ENCODE measurements around the gene PROZ.

PROZ gene

GRCh38 chr13:113126265-113127150, 31.9 kb upstream of the PROZ start:
- H3K9ac ChIP-seq (ENCODE audit: low read depth in 1 of 2, low read length in 2 of 2), result no peak overlapping the region
- no peaks in the 10 kb centered on the region for H3K9me3 ChIP-seq (ENCODE audit: control insufficient read depth in 1 of 2, low read length in 2 of 2)
- no peaks in the 10 kb centered on the region for H3K36me3 ChIP-seq (ENCODE audit: control insufficient read depth in 1 of 2, insufficient read depth in 2 of 2, low read length in 2 of 2)
- no peaks in the 10 kb centered on the region for H3K27me3 ChIP-seq (ENCODE audit: control insufficient read depth in 1 of 2, insufficient read depth in 2 of 2, low read length in 2 of 2)
- H3K4me3 ChIP-seq (ENCODE audit: low read depth in 1 of 2, low read length in 2 of 2), result no peak overlapping the region
- peaks cover 9 to 10% of the 10 kb centered on the region in 2 donors for H3K4me1 ChIP-seq (ENCODE audit: control insufficient read depth in 1 of 2, insufficient read depth in 2 of 2, low read length in 2 of 2)
- no peak overlapping the region for H3K27ac ChIP-seq (ENCODE audit: low read depth, low read length)

- Histone ChIP-seq H3K36me3 (ENCODE audit: control insufficient read depth in 1 of 2, insufficient read depth in 2 of 2, low read length in 2 of 2) (no peaks in the 10 kb centered on the region), H3K4me3 (ENCODE audit: low read depth in 1 of 2, low read length in 2 of 2) (no peak overlapping the region), H3K4me1 (ENCODE audit: control insufficient read depth in 1 of 2, insufficient read depth in 2 of 2, low read length in 2 of 2) (no peaks in the 10 kb centered on the region), H3K27ac (ENCODE audit: low read depth, low read length) (no peak overlapping the region), H3K9ac (ENCODE audit: low read depth in 1 of 2, low read length in 2 of 2) (no peak overlapping the region), H3K27me3 (ENCODE audit: control insufficient read depth in 1 of 2, insufficient read depth in 2 of 2, low read length in 2 of 2) (peaks cover 0 to 5% of the 10 kb centered on the region in 2 donors), H3K9me3 (ENCODE audit: control insufficient read depth in 1 of 2, low read length in 2 of 2) (no peaks in the 10 kb centered on the region)
These were observed 29.0 kb upstream of the PROZ start for GRCh38 chr13:113129480-113129879.

GRCh38 chr13:113129921-113130750, 28.3 kb upstream of the PROZ start:
- Histone ChIP-seq H3K36me3 (ENCODE audit: control insufficient read depth in 1 of 2, insufficient read depth in 2 of 2, low read length in 2 of 2) (no peaks in the 10 kb centered on the region), H3K9me3 (ENCODE audit: control insufficient read depth in 1 of 2, low read length in 2 of 2) (no peaks in the 10 kb centered on the region), H3K27ac (ENCODE audit: low read depth, low read length) (no peak overlapping the region), H3K4me3 (ENCODE audit: low read depth in 1 of 2, low read length in 2 of 2) (peak overlapping the region in 1 of 2 donors; percentile 32), H3K27me3 (ENCODE audit: control insufficient read depth in 1 of 2, insufficient read depth in 2 of 2, low read length in 2 of 2) (peaks cover 0 to 5% of the 10 kb centered on the region in 2 donors), H3K4me1 (ENCODE audit: control insufficient read depth in 1 of 2, insufficient read depth in 2 of 2, low read length in 2 of 2) (no peaks in the 10 kb centered on the region), H3K9ac (ENCODE audit: low read depth in 1 of 2, low read length in 2 of 2) (no peak overlapping the region)

GRCh38 chr13:113135281-113135760, 23.1 kb upstream of the PROZ start:
- H3K27ac ChIP-seq (ENCODE audit: low read depth, low read length), result no peak overlapping the region
- no peaks in the 10 kb centered on the region for H3K9me3 ChIP-seq (ENCODE audit: control insufficient read depth in 1 of 2, low read length in 2 of 2)
- no peaks in the 10 kb centered on the region for H3K4me1 ChIP-seq (ENCODE audit: control insufficient read depth in 1 of 2, insufficient read depth in 2 of 2, low read length in 2 of 2)
- no peak overlapping the region for H3K9ac ChIP-seq (ENCODE audit: low read depth in 1 of 2, low read length in 2 of 2)
- H3K27me3 ChIP-seq (ENCODE audit: control insufficient read depth in 1 of 2, insufficient read depth in 2 of 2, low read length in 2 of 2), result peaks cover 0 to 5% of the 10 kb centered on the region in 2 donors
- no peak overlapping the region for H3K4me3 ChIP-seq (ENCODE audit: low read depth in 1 of 2, low read length in 2 of 2)
- H3K36me3 ChIP-seq (ENCODE audit: control insufficient read depth in 1 of 2, insufficient read depth in 2 of 2, low read length in 2 of 2), result no peaks in the 10 kb centered on the region

- Histone ChIP-seq H3K27me3 (ENCODE audit: control insufficient read depth in 1 of 2, insufficient read depth in 2 of 2, low read length in 2 of 2) (no peaks in the 10 kb centered on the region), H3K36me3 (ENCODE audit: control insufficient read depth in 1 of 2, insufficient read depth in 2 of 2, low read length in 2 of 2) (no peaks in the 10 kb centered on the region), H3K9ac (ENCODE audit: low read depth in 1 of 2, low read length in 2 of 2) (no peak overlapping the region), H3K9me3 (ENCODE audit: control insufficient read depth in 1 of 2, low read length in 2 of 2) (no peaks in the 10 kb centered on the region), H3K27ac (ENCODE audit: low read depth, low read length) (no peak overlapping the region), H3K4me3 (ENCODE audit: low read depth in 1 of 2, low read length in 2 of 2) (no peak overlapping the region), H3K4me1 (ENCODE audit: control insufficient read depth in 1 of 2, insufficient read depth in 2 of 2, low read length in 2 of 2) (no peaks in the 10 kb centered on the region)
These were observed 20.7 kb upstream of the PROZ start for GRCh38 chr13:113137691-113138298.

- H3K27ac ChIP-seq (ENCODE audit: low read depth, low read length), result no peak overlapping the region
These were observed 19.5 kb upstream of the PROZ start for GRCh38 chr13:113138792-113139551.

GRCh38 chr13:113139577-113139976, 18.9 kb upstream of the PROZ start:
- H3K36me3 ChIP-seq (ENCODE audit: control insufficient read depth in 1 of 2, insufficient read depth in 2 of 2, low read length in 2 of 2), result no peaks in the 10 kb centered on the region
- no peaks in the 10 kb centered on the region for H3K27me3 ChIP-seq (ENCODE audit: control insufficient read depth in 1 of 2, insufficient read depth in 2 of 2, low read length in 2 of 2)
- H3K9me3 ChIP-seq (ENCODE audit: control insufficient read depth in 1 of 2, low read length in 2 of 2), result no peaks in the 10 kb centered on the region
- no peak overlapping the region for H3K9ac ChIP-seq (ENCODE audit: low read depth in 1 of 2, low read length in 2 of 2)
- H3K27ac ChIP-seq (ENCODE audit: low read depth, low read length), result no peak overlapping the region
- no peak overlapping the region for H3K4me3 ChIP-seq (ENCODE audit: low read depth in 1 of 2, low read length in 2 of 2)
- no peaks in the 10 kb centered on the region for H3K4me1 ChIP-seq (ENCODE audit: control insufficient read depth in 1 of 2, insufficient read depth in 2 of 2, low read length in 2 of 2)

More at GRCh38 chr13:113138792-113139551, 19.5 kb upstream of the PROZ start:
- H3K9me3 ChIP-seq (ENCODE audit: control insufficient read depth in 1 of 2, low read length in 2 of 2), result no peaks in the 10 kb centered on the region
- no peaks in the 10 kb centered on the region for H3K36me3 ChIP-seq (ENCODE audit: control insufficient read depth in 1 of 2, insufficient read depth in 2 of 2, low read length in 2 of 2)
- no peak overlapping the region for H3K9ac ChIP-seq (ENCODE audit: low read depth in 1 of 2, low read length in 2 of 2)
- no peaks in the 10 kb centered on the region for H3K27me3 ChIP-seq (ENCODE audit: control insufficient read depth in 1 of 2, insufficient read depth in 2 of 2, low read length in 2 of 2)
- H3K4me1 ChIP-seq (ENCODE audit: control insufficient read depth in 1 of 2, insufficient read depth in 2 of 2, low read length in 2 of 2), result no peaks in the 10 kb centered on the region
- no peak overlapping the region for H3K4me3 ChIP-seq (ENCODE audit: low read depth in 1 of 2, low read length in 2 of 2)

- no peaks in the 10 kb centered on the region for H3K27me3 ChIP-seq (ENCODE audit: control insufficient read depth in 1 of 2, insufficient read depth in 2 of 2, low read length in 2 of 2)
- no peak overlapping the region for H3K9ac ChIP-seq (ENCODE audit: low read depth in 1 of 2, low read length in 2 of 2)
- no peaks in the 10 kb centered on the region for H3K9me3 ChIP-seq (ENCODE audit: control insufficient read depth in 1 of 2, low read length in 2 of 2)
- no peak overlapping the region for H3K4me3 ChIP-seq (ENCODE audit: low read depth in 1 of 2, low read length in 2 of 2)
- H3K27ac ChIP-seq (ENCODE audit: low read depth, low read length), result no peak overlapping the region
- no peaks in the 10 kb centered on the region for H3K4me1 ChIP-seq (ENCODE audit: control insufficient read depth in 1 of 2, insufficient read depth in 2 of 2, low read length in 2 of 2)
- H3K36me3 ChIP-seq (ENCODE audit: control insufficient read depth in 1 of 2, insufficient read depth in 2 of 2, low read length in 2 of 2), result no peaks in the 10 kb centered on the region
These were observed 17.5 kb upstream of the PROZ start for GRCh38 chr13:113140677-113141600.

GRCh38 chr13:113141601-113141970, 16.9 kb upstream of the PROZ start:
- Histone ChIP-seq H3K9ac (ENCODE audit: low read depth in 1 of 2, low read length in 2 of 2) (no peak overlapping the region), H3K9me3 (ENCODE audit: control insufficient read depth in 1 of 2, low read length in 2 of 2) (no peaks in the 10 kb centered on the region), H3K4me1 (ENCODE audit: control insufficient read depth in 1 of 2, insufficient read depth in 2 of 2, low read length in 2 of 2) (no peaks in the 10 kb centered on the region), H3K36me3 (ENCODE audit: control insufficient read depth in 1 of 2, insufficient read depth in 2 of 2, low read length in 2 of 2) (no peaks in the 10 kb centered on the region), H3K4me3 (ENCODE audit: low read depth in 1 of 2, low read length in 2 of 2) (no peak overlapping the region), H3K27me3 (ENCODE audit: control insufficient read depth in 1 of 2, insufficient read depth in 2 of 2, low read length in 2 of 2) (no peaks in the 10 kb centered on the region), H3K27ac (ENCODE audit: low read depth, low read length) (no peak overlapping the region)

Data from duodenal mucosa (tissue), 2 donors.